Psoas muscle (tissue), 8 donors: Measurements from ENCODE around the gene ZRANB3. TPM values are rescaled to one million over a fixed set of nuclear protein-coding genes. Genes with fewer than 3 reads are reported as not detected.

Experiments
- ATAC-seq, 4 donors: fragments of 200-7000 bp; cut with Tn5 transposase; one replicate each; pipeline ENCODE4 v1.9.1; 2020; ENCODE audit warnings: moderate library complexity in 3 of 4, mild to moderate bottlenecking in 2 of 4
- DNase-seq, 2 donors: peaks; one replicate each; pipeline ENCODE4 v3.0.0-alpha.2; 2020
- H3K27ac ChIP-seq: fragments of 200-600 bp; one replicate; pipeline ENCODE4 v1.8.0; 2022
- H3K27me3 ChIP-seq, 3 donors: fragments of 200-600 bp in 1 of 3; one replicate each; pipeline versions ENCODE4 v1.6.1 to v1.8.0; 2013 to 2022; ENCODE audit warnings: low read length in 2 of 3, mild to moderate bottlenecking in 2 of 3, moderate library complexity in 1 of 3; ENCODE audit not compliant: insufficient read depth in 3 of 3
- H3K36me3 ChIP-seq, 2 donors: fragments of 200-600 bp in 1 of 2; one replicate each; pipeline versions ENCODE4 v1.6.1 to v1.8.0; 2013 to 2022; ENCODE audit warnings: low read depth in 1 of 2, mild to moderate bottlenecking in 1 of 2, moderate library complexity in 1 of 2; ENCODE audit not compliant: insufficient read depth in 1 of 2
- H3K4me1 ChIP-seq: fragments of 200-600 bp; one replicate; pipeline ENCODE4 v1.8.0; 2022
- H3K4me3 ChIP-seq: fragments of 200-600 bp; one replicate; pipeline ENCODE4 v1.8.0; 2022; ENCODE audit warnings: mild to moderate bottlenecking
- H3K9me3 ChIP-seq: fragments of 200-600 bp; one replicate; pipeline ENCODE4 v1.8.0; 2022
- CTCF ChIP-seq: fragments of 200-600 bp; IDR thresholded peaks from one replicate; pipeline ENCODE4 v1.8.0; 2022; ENCODE audit warnings: antibody characterized with exemption
- WGBS, 3 donors: extraction: QIAGEN DNeasy Blood & Tissue Kit; methylation state at CpG; one replicate each; pipeline versions ENCODE4 v1.1.6 to v1.1.7; 2013; 5-methylcytosine and 5-hydroxymethylcytosine counted together
- intact Hi-C, 2 donors: fragments of 100-400 bp; cut with DNase I; formaldehyde crosslinking; loops; one replicate each; pipeline versions ENCODE4 v1.11.0 to v1.14.2; 2022
- polyA plus RNA-seq, 3 donors: library from polyadenylated mRNA; stranded (reverse); fragments of 200-250 nt; gene quantifications; one replicate each; pipeline ENCODE4 v1.2.3, GENCODE V29; 2013
- total RNA-seq, 4 donors: library from RNA; stranded (reverse); fragmentation: NEBNext Ultra II Directional in 2 of 4; extraction: Animal tissue kit (Norgen Biotek cat#: 25700) in 2 of 4; gene quantifications; one replicate each; pipeline versions ENCODE4 v1.2.1 to v1.2.4, GENCODE V29; 2021 to 2023
- donor health status: healthy with polysubstance abuse.
- donor health status: DM: no; HTN: no; CAD: no; lungs with moderate emphysema.
- donor health status: Bipolar disorder and iron deficiency.
- donor health status: healthy.
- donor health status: DM: yes; HTN: yes; CAD: no.
- donor health status: DM: no; HTN: no; CAD: no.
- donor health status: DM: no; HTN: no; CAD: no.
- donor health status: DM: yes; HTN: yes; CAD: no.

ZRANB3 gene
- total and polyA plus RNA-seq, 7 donors, result 1.3 to 6.4 (median 4.0) TPM

GRCh38 chr2:135246711-135247270 is 284.2 kb downstream of the ZRANB3 start:
- intact Hi-C loops, result no loop called here
- Histone ChIP-seq H3K4me3 (no peak overlapping the region), H3K4me1 (no peaks in the 10 kb centered on the region), H3K27me3 (no peaks in the 10 kb centered on the region), H3K36me3 (no peaks in the 10 kb centered on the region), H3K9me3 (no peaks in the 10 kb centered on the region), H3K27ac (no peak overlapping the region)
- no peak for TF ChIP-seq CTCF
- no peak for DNase-seq
- no peak for ATAC-seq
- 26 to 41% (median 29%) methylated on average over 2 of the region's 2 CpGs for WGBS, 3 donors

- TF ChIP-seq CTCF, result no peak
- no peak for ATAC-seq
- Histone ChIP-seq H3K27me3 (no peaks in the 10 kb centered on the region), H3K4me3 (no peak overlapping the region), H3K27ac (no peak overlapping the region), H3K9me3 (no peaks in the 10 kb centered on the region), H3K36me3 (no peaks in the 10 kb centered on the region), H3K4me1 (no peaks in the 10 kb centered on the region)
- DNase-seq, result no peak
- intact Hi-C loops, result no loop called here
These were observed 285.9 kb downstream of the ZRANB3 start for GRCh38 chr2:135245071-135245470.

- no peaks in the 10 kb centered on the region for H3K27me3 ChIP-seq
- H3K9me3 ChIP-seq, result no peaks in the 10 kb centered on the region
- H3K36me3 ChIP-seq, result no peaks in the 10 kb centered on the region
- no peak overlapping the region for H3K27ac ChIP-seq
- DNase-seq (no peak), ATAC-seq (no peak)
- intact Hi-C loops, result no loop called here
- H3K4me3 ChIP-seq, result no peak overlapping the region
- no peak for TF ChIP-seq CTCF
- H3K4me1 ChIP-seq, result no peaks in the 10 kb centered on the region
- 83 to 90% (median 89%) methylated on average over 2 of the region's 2 CpGs for WGBS, 3 donors
These were observed 292.4 kb downstream of the ZRANB3 start for GRCh38 chr2:135238651-135239050.

- WGBS, 3 donors, result 19 to 29% (median 27%) methylated on average over 1 of the region's 1 CpG
- Histone ChIP-seq H3K4me3 (no peak overlapping the region), H3K4me1 (no peaks in the 10 kb centered on the region), H3K27ac (no peak overlapping the region), H3K27me3 (no peaks in the 10 kb centered on the region), H3K9me3 (no peaks in the 10 kb centered on the region), H3K36me3 (peaks cover 0 to 16% of the 10 kb centered on the region in 2 donors)
- DNase-seq (no peak), ATAC-seq (no peak)
- TF ChIP-seq CTCF, result no peak
- intact Hi-C loops, result no loop called here
These were observed 300.9 kb downstream of the ZRANB3 start for GRCh38 chr2:135230150-135230549.

- ATAC-seq (no peak), DNase-seq (no peak)
- WGBS, 3 donors, result 89 to 95% (median 95%) methylated on average over 1 of the region's 1 CpG
- H3K36me3 ChIP-seq, result peaks cover 0 to 16% of the 10 kb centered on the region in 2 donors
- no peaks in the 10 kb centered on the region for H3K9me3 ChIP-seq
- intact Hi-C loops, result no loop called here
- no peaks in the 10 kb centered on the region for H3K27me3 ChIP-seq
- no peaks in the 10 kb centered on the region for H3K4me1 ChIP-seq
- no peak overlapping the region for H3K4me3 ChIP-seq
- no peak for TF ChIP-seq CTCF
- H3K27ac ChIP-seq, result no peak overlapping the region
These were observed 303.6 kb downstream of the ZRANB3 start for GRCh38 chr2:135227386-135227785.
